Breast epithelium (tissue), 3 donors: ENCODE measurements around the gene GUCA1A.

Source experiments
- POLR2A ChIP-seq: fragments of 450-650 bp; IDR thresholded peaks from one replicate; pipeline ENCODE4 v1.6.1; 2016; ENCODE audit warnings: antibody characterized with exemption, mild to moderate bottlenecking, moderate library complexity
- POLR2AphosphoS5 ChIP-seq, 3 donors: sonication (generic); formaldehyde crosslinking; IDR thresholded peaks; one replicate each; pipeline ENCODE4 v1.6.1; 2017; ENCODE audit warnings: antibody characterized with exemption in 3 of 3
- TF ChIP-seq, protein P1 (sequence below), 3 donors: fragments of 450-650 bp; IDR thresholded peaks; one replicate each; pipeline ENCODE4 v1.5.1; 2016 to 2017; ENCODE audit warnings: antibody characterized with exemption in 3 of 3, mild to moderate bottlenecking in 3 of 3, moderate library complexity in 3 of 3

DNA sequence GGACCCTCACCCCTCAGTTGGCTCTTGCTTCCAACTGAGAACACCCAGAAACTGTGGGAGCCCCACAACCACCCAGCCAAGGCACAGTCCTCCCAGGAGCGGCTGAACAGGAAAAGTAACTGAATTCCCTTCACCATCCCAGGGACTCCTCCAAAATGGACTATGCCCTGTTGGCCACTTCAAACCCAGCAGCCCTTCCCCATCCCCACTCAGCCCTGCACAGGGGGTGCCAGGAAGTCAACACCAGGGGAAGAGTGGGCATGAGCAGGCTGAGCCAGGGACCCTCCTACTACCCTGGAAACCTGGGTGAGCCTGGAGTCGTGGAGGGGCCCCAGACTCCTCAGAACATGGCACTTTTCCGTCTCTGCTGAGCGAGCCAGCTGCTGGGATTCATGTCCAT, 11.3 kb downstream of the GUCA1A start:
- TF ChIP-seq, protein P1, sequence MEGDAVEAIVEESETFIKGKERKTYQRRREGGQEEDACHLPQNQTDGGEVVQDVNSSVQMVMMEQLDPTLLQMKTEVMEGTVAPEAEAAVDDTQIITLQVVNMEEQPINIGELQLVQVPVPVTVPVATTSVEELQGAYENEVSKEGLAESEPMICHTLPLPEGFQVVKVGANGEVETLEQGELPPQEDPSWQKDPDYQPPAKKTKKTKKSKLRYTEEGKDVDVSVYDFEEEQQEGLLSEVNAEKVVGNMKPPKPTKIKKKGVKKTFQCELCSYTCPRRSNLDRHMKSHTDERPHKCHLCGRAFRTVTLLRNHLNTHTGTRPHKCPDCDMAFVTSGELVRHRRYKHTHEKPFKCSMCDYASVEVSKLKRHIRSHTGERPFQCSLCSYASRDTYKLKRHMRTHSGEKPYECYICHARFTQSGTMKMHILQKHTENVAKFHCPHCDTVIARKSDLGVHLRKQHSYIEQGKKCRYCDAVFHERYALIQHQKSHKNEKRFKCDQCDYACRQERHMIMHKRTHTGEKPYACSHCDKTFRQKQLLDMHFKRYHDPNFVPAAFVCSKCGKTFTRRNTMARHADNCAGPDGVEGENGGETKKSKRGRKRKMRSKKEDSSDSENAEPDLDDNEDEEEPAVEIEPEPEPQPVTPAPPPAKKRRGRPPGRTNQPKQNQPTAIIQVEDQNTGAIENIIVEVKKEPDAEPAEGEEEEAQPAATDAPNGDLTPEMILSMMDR (IDR thresholded peaks at IDR 0.05): no peak
- TF ChIP-seq POLR2AphosphoS5 (IDR thresholded peaks at IDR 0.05): no peak
- no peak for TF ChIP-seq POLR2A
